GM23338 (cell line): Measurements from ENCODE around the gene OLFML2A.

ENCODE experiments used
- CREB1 ChIP-seq: fragments of 250-450 bp; sonication (Bioruptor Pico); IDR thresholded peaks from 2 replicates; pipeline ENCODE4 v1.5.0; 2020; ENCODE audit warnings: low read depth, mild to moderate bottlenecking, moderate library complexity
- EZH2 ChIP-seq: fragments of 200-600 bp; sonication (generic); IDR thresholded peaks from one replicate; pipeline ENCODE4 v1.8.0; 2017; ENCODE audit warnings: antibody characterized with exemption, mild to moderate bottlenecking, low read depth; ENCODE audit not compliant: unreplicated experiment
- POLR2AphosphoS5 ChIP-seq: IDR thresholded peaks from 2 replicates; pipeline ENCODE4 v1.6.1; 2016; ENCODE audit warnings: antibody characterized with exemption, low read depth
- TF ChIP-seq, protein P1 (sequence below), 2 experiments: fragments of 200-600 bp in 1 of 2; sonication (generic) in 1 of 2; conservative IDR thresholded peaks; 2 replicates each; pipeline versions ENCODE4 v1.5.1 to v1.6.1; 2016 to 2017; ENCODE audit warnings: antibody characterized with exemption in 2 of 2, low read depth in 2 of 2, mild to moderate bottlenecking in 2 of 2, moderate library complexity in 1 of 2

DNA sequence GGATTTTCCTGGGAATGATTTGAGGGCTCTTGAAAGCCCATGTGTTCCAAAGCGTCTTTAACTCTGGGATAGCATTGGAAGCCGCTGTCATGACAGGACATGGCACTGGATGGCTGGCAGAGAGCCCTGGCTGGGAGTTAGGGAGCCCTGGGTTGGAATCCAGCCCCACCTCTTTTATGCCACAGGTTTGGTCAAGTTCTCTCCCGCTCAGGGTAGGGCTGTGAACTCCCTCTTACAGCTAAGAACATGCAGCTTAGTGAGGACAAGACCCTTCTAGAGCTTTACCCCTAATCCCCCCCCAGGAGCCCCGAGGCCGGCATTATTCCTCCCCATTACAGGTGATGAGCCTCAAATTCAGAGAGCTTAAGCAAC lies 37.2 kb downstream of the OLFML2A start:
- TF ChIP-seq CREB1 (CRISPR knock-in tag) (no peak), EZH2 (no peak), POLR2AphosphoS5 (no peak)
- TF ChIP-seq, protein P1, sequence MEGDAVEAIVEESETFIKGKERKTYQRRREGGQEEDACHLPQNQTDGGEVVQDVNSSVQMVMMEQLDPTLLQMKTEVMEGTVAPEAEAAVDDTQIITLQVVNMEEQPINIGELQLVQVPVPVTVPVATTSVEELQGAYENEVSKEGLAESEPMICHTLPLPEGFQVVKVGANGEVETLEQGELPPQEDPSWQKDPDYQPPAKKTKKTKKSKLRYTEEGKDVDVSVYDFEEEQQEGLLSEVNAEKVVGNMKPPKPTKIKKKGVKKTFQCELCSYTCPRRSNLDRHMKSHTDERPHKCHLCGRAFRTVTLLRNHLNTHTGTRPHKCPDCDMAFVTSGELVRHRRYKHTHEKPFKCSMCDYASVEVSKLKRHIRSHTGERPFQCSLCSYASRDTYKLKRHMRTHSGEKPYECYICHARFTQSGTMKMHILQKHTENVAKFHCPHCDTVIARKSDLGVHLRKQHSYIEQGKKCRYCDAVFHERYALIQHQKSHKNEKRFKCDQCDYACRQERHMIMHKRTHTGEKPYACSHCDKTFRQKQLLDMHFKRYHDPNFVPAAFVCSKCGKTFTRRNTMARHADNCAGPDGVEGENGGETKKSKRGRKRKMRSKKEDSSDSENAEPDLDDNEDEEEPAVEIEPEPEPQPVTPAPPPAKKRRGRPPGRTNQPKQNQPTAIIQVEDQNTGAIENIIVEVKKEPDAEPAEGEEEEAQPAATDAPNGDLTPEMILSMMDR (conservative IDR thresholded peaks at IDR 0.05; ENCODE audit: low read depth in 2 of 2): no peak
